GM12878 (cell line): ENCODE data around the gene NPRL2. TPM values are rescaled to one million over a fixed set of nuclear protein-coding genes. Genes with fewer than 3 reads are reported as not detected.

Experiments
- ATAC-seq: fragments of 200-7000 bp; cut with Tn5 transposase; 3 replicates; pipeline ENCODE4 v1.9.1; 2020; ENCODE audit warnings: mild to moderate bottlenecking, moderate library complexity
- BruUV-seq: library from RNA; stranded (reverse); fragments of 400-500 nt; replicated peaks from 2 replicates; lab custom pipeline; 2021; lab: Mats Ljungman, UMichigan
- CTCF ChIA-PET: fragments of 300-600 bp; sonication (Branson Sonifier 250); formaldehyde crosslinking; extraction: SDS; loops from one replicate; lab custom pipeline; 2021; ENCODE audit warnings: inconsistent platforms; lab: Yijun Ruan, JAX
- POLR2A ChIA-PET: fragments of 350-600 bp; formaldehyde crosslinking; extraction: SDS; loops from one replicate; lab custom pipeline; 2021; ENCODE audit warnings: inconsistent platforms; lab: Charles Lee
- RAD21 ChIA-PET: fragments of 300-600 bp; sonication (Branson Sonifier 250); formaldehyde crosslinking; loops from one replicate; lab custom pipeline; 2023; ENCODE audit warnings: antibody characterized with exemption; ENCODE audit not compliant: unreplicated experiment; lab: Charles Lee
- SMC1A ChIA-PET: fragments of 300-600 bp; sonication (Branson Sonifier 250); formaldehyde crosslinking; loops from one replicate; lab custom pipeline; 2023; ENCODE audit not compliant: unreplicated experiment, uncharacterized antibody; lab: Charles Lee
- DNase-seq: peaks from one replicate; pipeline ENCODE4 v3.0.0-alpha.2; 2011; ENCODE audit warnings: low read depth, low spot score
- FAIRE-seq: peaks from 3 replicates; lab custom pipeline; 2011; peaks lifted over from hg19 to GRCh38; lab: Jason Lieb, UNC
- H2AFZ ChIP-seq: 2 replicates; pipeline ENCODE4 v1.6.0; 2011; ENCODE audit warnings: low read depth, low read length, control low read depth; ENCODE audit not compliant: control insufficient read depth
- H3K27ac ChIP-seq: 2 replicates; pipeline ENCODE4 v1.5.1; 2011; ENCODE audit warnings: control low read depth; ENCODE audit not compliant: control insufficient read depth, insufficient read depth
- H3K27me3 ChIP-seq, 2 experiments: replicated peaks in 1 of 2; 2 replicates each; pipeline versions ENCODE4 v1.6.0 to v1.6.1; 2011; ENCODE audit warnings: low read length in 1 of 2; ENCODE audit not compliant: control insufficient read depth in 2 of 2, insufficient read depth in 2 of 2
- H3K36me3 ChIP-seq, 2 experiments: 2 replicates each; pipeline ENCODE4 v1.5.1; 2011; ENCODE audit warnings: low read length in 1 of 2; ENCODE audit not compliant: control insufficient read depth in 2 of 2, insufficient read depth in 2 of 2
- H3K4me1 ChIP-seq: 2 replicates; pipeline ENCODE4 v1.6.1; 2011; ENCODE audit warnings: mild to moderate bottlenecking, low read length, moderate library complexity, mixed read lengths; ENCODE audit not compliant: control insufficient read depth, insufficient read depth
- H3K4me2 ChIP-seq: 2 replicates; pipeline ENCODE4 v1.6.0; 2011; ENCODE audit warnings: control low read depth; ENCODE audit not compliant: control insufficient read depth, insufficient read depth
- H3K4me3 ChIP-seq: fragments of 200-600 bp; sonication (generic); 2 replicates; pipeline ENCODE4 v1.5.1; 2016
- H3K79me2 ChIP-seq: 2 replicates; pipeline ENCODE4 v1.6.0; 2011; ENCODE audit warnings: low read length; ENCODE audit not compliant: control insufficient read depth, insufficient read depth
- H3K9ac ChIP-seq: 2 replicates; pipeline ENCODE4 v1.8.0; 2011; ENCODE audit warnings: low read length, control low read depth, mixed read lengths; ENCODE audit not compliant: control insufficient read depth, insufficient read depth
- H3K9me3 ChIP-seq: replicated peaks from 3 replicates; pipeline ENCODE4 v1.5.1; 2011; ENCODE audit warnings: mild to moderate bottlenecking, low read length; ENCODE audit not compliant: control insufficient read depth, insufficient read depth
- H4K20me1 ChIP-seq: 2 replicates; pipeline ENCODE4 v1.6.0; 2011; ENCODE audit not compliant: control insufficient read depth, insufficient read depth
- ESRRA ChIP-seq: IDR thresholded peaks from 2 replicates; pipeline ENCODE4 v1.6.1; 2012; ENCODE audit warnings: mild to moderate bottlenecking, low read length, improper control_type of control experiment
- NRF1 ChIP-seq: conservative IDR thresholded peaks from 2 replicates; pipeline ENCODE4 v1.6.1; 2011; ENCODE audit warnings: mild to moderate bottlenecking, low read depth, low read length, improper control_type of control experiment
- SMAD1 ChIP-seq: fragments of 450-650 bp; IDR thresholded peaks from 2 replicates; pipeline ENCODE4 v1.6.1; 2018; ENCODE audit warnings: mild to moderate bottlenecking, low read depth; ENCODE audit not compliant: partially characterized antibody
- SMC3 ChIP-seq: IDR thresholded peaks from 2 replicates; pipeline ENCODE4 v1.6.1; 2011; ENCODE audit warnings: low read length, improper control_type of control experiment, borderline replicate concordance
- SP1 ChIP-seq: IDR thresholded peaks from one replicate; pipeline ENCODE4 v1.6.1; 2011; ENCODE audit warnings: low read depth, low read length
- ZBED1 ChIP-seq: IDR thresholded peaks from 2 replicates; pipeline ENCODE4 v1.6.1; 2016; ENCODE audit warnings: borderline replicate concordance
- ZNF384 ChIP-seq: IDR thresholded peaks from 2 replicates; pipeline ENCODE4 v1.6.1; 2012; ENCODE audit warnings: low read depth, mild to moderate bottlenecking, low read length, improper control_type of control experiment, borderline replicate concordance
- WGBS: methylation state at CpG from one replicate; pipeline ENCODE4 v1.1.6; 2016; ENCODE audit warnings: low lambda C conversion rate; ENCODE audit not compliant: insufficient replicate concordance, insufficient coverage; ENCODE audit errors: missing lambda C conversion rate; 5-methylcytosine and 5-hydroxymethylcytosine counted together
- in situ Hi-C: fragments of 300-500 bp; cut with MboI; formaldehyde crosslinking; loops from 9 replicates; pipeline ENCODE4 v1.14.3; 2018; ENCODE audit warnings: mixed read lengths
- intact Hi-C: fragments of 100-400 bp; cut with micrococcal nuclease; formaldehyde crosslinking; loops from one replicate; pipeline ENCODE4 v1.14.2; 2022; ENCODE audit not compliant: unreplicated experiment
- polyA plus RNA-seq, 11 experiments: library from polyadenylated mRNA; depleted of rRNA in 4 of 11; unstranded in 6 of 11; stranded (reverse) in 5 of 11; fragments of >200 nt; fragmentation: Nextera tagmentation in 4 of 11; fragmentation: Illumina TruSeq in 1 of 11; extraction: Ambion mirVana in 4 of 11; extraction: Trizol in 1 of 11; gene quantifications; 1 replicate in 1 of 11; 2 replicates in 10 of 11; pipeline versions ENCODE4 v1.2.1 to v1.2.3, GENCODE V29; 2011 to 2016; ENCODE audit warnings: inconsistent platforms in 2 of 11, missing spikeins in 2 of 11, low read depth in 1 of 11
- total RNA-seq, 4 experiments: library from RNA; depleted of rRNA in 3 of 4; stranded (reverse); fragments of >200 nt in 3 of 4; fragmentation: Illumina TruSeq in 1 of 4; extraction: Trizol in 1 of 4; gene quantifications; 2 replicates each; pipeline versions ENCODE4 v1.2.1 to v1.2.3, GENCODE V29; 2013 to 2021
- TF ChIP-seq, protein P1 (sequence below): IDR thresholded peaks from 2 replicates; pipeline ENCODE4 v1.6.1; 2011; ENCODE audit warnings: borderline replicate concordance, low read depth, mild to moderate bottlenecking, moderate library complexity, mixed read lengths, low read length; ENCODE audit not compliant: insufficient read depth; ENCODE audit errors: extremely low read length
- TF ChIP-seq, protein P2 (sequence below): fragments of 450-650 bp; IDR thresholded peaks from 2 replicates; pipeline ENCODE4 v1.6.1; 2017; ENCODE audit warnings: mild to moderate bottlenecking, moderate library complexity

The NPRL2 gene
- total and polyA plus RNA-seq, 10 of the 15 experiments (the other 5 are each of a cell fraction or from before 2014, with no cell fraction given), result 17.8 to 54.2 (median 32.9) TPM

- FAIRE-seq (no peak), ATAC-seq (no peak), DNase-seq (no peak)
- H3K9me3 ChIP-seq, result no peaks in the 10 kb centered on the region
- peak overlapping the region; percentile 99 for H3K4me2 ChIP-seq
- CTCF ChIA-PET, result interaction anchor here (0.8 to 5.4 kb wide), 9 partner anchors 12 to 1039 kb away, joined by 3 to 65 read pairs (median 3); partner anchors contain the start of genes CISH and RASSF1
- H3K9ac ChIP-seq, result peak overlapping the region; percentile 73
- H3K27me3 ChIP-seq, result no peaks in the 10 kb centered on the region
- in situ Hi-C loops (loop anchor here (10.0 kb wide), 1 partner anchor 1035 kb away; the partner anchor contains the start of gene MANF), intact Hi-C loops (no loop called here)
- H3K27ac ChIP-seq, result peak overlapping the region; percentile 86
- RAD21 ChIA-PET, result interaction anchor here (0.8 to 2.8 kb wide), 7 partner anchors 9 to 266 kb away, joined by 3 to 16 read pairs (median 5); partner anchors contain the start of genes CISH, HYAL3, MAPKAPK3 and NAA80
- no peaks in the 10 kb centered on the region for H4K20me1 ChIP-seq
- H3K79me2 ChIP-seq, result peaks cover 20% of the 10 kb centered on the region
- peak overlapping the region; percentile 83 for H3K4me3 ChIP-seq
- TSS peak; percentile 79 for BruUV-seq
- H3K36me3 ChIP-seq, result peaks cover 8 to 13% of the 10 kb centered on the region in 2 experiments; a peak in 2 of 4 replicates
- SMC1A ChIA-PET, result interaction anchor here (0.8 to 1.8 kb wide), 3 partner anchors 9 to 52 kb away, joined by 3 to 8 read pairs (median 4); partner anchors contain the start of gene TMEM115
- TF ChIP-seq SMAD1, result no peak
- WGBS, result 1% methylated on average over 7 of the region's 7 CpGs
- POLR2A ChIA-PET, result interaction anchor here (0.7 to 4.3 kb wide), 11 partner anchors 10 to 219 kb away, joined by 3 to 84 read pairs (median 5); partner anchors contain the start of genes C3orf18, HEMK1, HYAL3 and IFRD2
- H2AFZ ChIP-seq, result peak overlapping the region; percentile 99
- H3K4me1 ChIP-seq, result peaks cover 26% of the 10 kb centered on the region
These were observed 405 bp downstream of the NPRL2 start for GRCh38 chr3:50350213-50350526.

- peaks cover 20% of the 10 kb centered on the region for H3K79me2 ChIP-seq
- FAIRE-seq (no peak), DNase-seq (no peak), ATAC-seq (peak; percentile 3; the same call in 2 of the 3 replicates)
- no peaks in the 10 kb centered on the region for H4K20me1 ChIP-seq
- no peak overlapping the region for H3K27ac ChIP-seq
- 32% methylated on average over 10 of the region's 14 CpGs for WGBS
- intact Hi-C loops (loop anchor here (2.0 kb wide), 2 partner anchors 196 to 268 kb away; no protein-coding TSS in a partner anchor), in situ Hi-C loops (loop anchor here (5.0 kb wide), 1 partner anchor 200 kb away; no protein-coding TSS in a partner anchor)
- ChIA-PET POLR2A (interaction anchor here (1.0 to 4.3 kb wide), 2 partner anchors 8 to 10 kb away, joined by 5 to 84 read pairs; partner anchors contain the start of gene RASSF1), RAD21 (interaction anchor here (0.7 to 2.4 kb wide), 4 partner anchors 19 to 194 kb away, joined by 3 to 13 read pairs (median 3); partner anchors contain the start of gene TUSC2), SMC1A (interaction anchor here (1.4 to 3.0 kb wide), 4 partner anchors 10 to 197 kb away, joined by 3 to 16 read pairs (median 6); no protein-coding TSS in a partner anchor), CTCF (interaction anchor here (1.0 to 5.4 kb wide), 10 partner anchors 9 to 266 kb away, joined by 3 to 65 read pairs (median 4); partner anchors contain the start of gene RASSF1)
- no peaks in the 10 kb centered on the region for H3K9me3 ChIP-seq
- peaks cover 26% of the 10 kb centered on the region for H3K4me1 ChIP-seq
- no peak overlapping the region for H3K4me2 ChIP-seq
- H3K36me3 ChIP-seq, result peaks cover 0 to 5% of the 10 kb centered on the region in 2 experiments; a peak in 1 of 4 replicates
- no peaks in the 10 kb centered on the region for H3K27me3 ChIP-seq
- no peak overlapping the region for H3K4me3 ChIP-seq
- H3K9ac ChIP-seq, result no peak overlapping the region
- H2AFZ ChIP-seq, result no peak overlapping the region
- BruUV-seq, result no TSS peak
- TF ChIP-seq, protein P1, sequence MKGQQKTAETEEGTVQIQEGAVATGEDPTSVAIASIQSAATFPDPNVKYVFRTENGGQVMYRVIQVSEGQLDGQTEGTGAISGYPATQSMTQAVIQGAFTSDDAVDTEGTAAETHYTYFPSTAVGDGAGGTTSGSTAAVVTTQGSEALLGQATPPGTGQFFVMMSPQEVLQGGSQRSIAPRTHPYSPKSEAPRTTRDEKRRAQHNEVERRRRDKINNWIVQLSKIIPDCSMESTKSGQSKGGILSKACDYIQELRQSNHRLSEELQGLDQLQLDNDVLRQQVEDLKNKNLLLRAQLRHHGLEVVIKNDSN, result no peak
- peak; percentile 44; the same call in 1 of the 2 replicates for TF ChIP-seq SMC3
- TF ChIP-seq NRF1, result no peak
- TF ChIP-seq ZNF384, result peak; percentile 98
- TF ChIP-seq, protein P2, sequence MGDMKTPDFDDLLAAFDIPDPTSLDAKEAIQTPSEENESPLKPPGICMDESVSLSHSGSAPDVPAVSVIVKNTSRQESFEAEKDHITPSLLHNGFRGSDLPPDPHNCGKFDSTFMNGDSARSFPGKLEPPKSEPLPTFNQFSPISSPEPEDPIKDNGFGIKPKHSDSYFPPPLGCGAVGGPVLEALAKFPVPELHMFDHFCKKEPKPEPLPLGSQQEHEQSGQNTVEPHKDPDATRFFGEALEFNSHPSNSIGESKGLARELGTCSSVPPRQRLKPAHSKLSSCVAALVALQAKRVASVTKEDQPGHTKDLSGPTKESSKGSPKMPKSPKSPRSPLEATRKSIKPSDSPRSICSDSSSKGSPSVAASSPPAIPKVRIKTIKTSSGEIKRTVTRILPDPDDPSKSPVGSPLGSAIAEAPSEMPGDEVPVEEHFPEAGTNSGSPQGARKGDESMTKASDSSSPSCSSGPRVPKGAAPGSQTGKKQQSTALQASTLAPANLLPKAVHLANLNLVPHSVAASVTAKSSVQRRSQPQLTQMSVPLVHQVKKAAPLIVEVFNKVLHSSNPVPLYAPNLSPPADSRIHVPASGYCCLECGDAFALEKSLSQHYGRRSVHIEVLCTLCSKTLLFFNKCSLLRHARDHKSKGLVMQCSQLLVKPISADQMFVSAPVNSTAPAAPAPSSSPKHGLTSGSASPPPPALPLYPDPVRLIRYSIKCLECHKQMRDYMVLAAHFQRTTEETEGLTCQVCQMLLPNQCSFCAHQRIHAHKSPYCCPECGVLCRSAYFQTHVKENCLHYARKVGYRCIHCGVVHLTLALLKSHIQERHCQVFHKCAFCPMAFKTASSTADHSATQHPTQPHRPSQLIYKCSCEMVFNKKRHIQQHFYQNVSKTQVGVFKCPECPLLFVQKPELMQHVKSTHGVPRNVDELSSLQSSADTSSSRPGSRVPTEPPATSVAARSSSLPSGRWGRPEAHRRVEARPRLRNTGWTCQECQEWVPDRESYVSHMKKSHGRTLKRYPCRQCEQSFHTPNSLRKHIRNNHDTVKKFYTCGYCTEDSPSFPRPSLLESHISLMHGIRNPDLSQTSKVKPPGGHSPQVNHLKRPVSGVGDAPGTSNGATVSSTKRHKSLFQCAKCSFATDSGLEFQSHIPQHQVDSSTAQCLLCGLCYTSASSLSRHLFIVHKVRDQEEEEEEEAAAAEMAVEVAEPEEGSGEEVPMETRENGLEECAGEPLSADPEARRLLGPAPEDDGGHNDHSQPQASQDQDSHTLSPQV, result no peak
- TF ChIP-seq ZBED1, result no peak
- no peak for TF ChIP-seq ESRRA
- no peak for TF ChIP-seq SP1
These were observed 3.3 kb downstream of the NPRL2 start for GRCh38 chr3:50347187-50347813.
